HepG2 (cell line): ENCODE results near the gene ESRP2. TPM values are rescaled to one million over a fixed set of nuclear protein-coding genes. Genes with fewer than 3 reads are reported as not detected.

Source experiments
- ATAC-seq: fragments of 200-7000 bp; cut with Tn5 transposase; 3 replicates; pipeline ENCODE4 v1.9.1; 2020; ENCODE audit warnings: mild to moderate bottlenecking, moderate library complexity
- BruUV-seq: library from RNA; stranded (reverse); fragments of 400-500 nt; replicated peaks from 2 replicates; lab custom pipeline; 2021; lab: Mats Ljungman, UMichigan
- CTCF ChIA-PET: fragments of 300-600 bp; formaldehyde crosslinking; extraction: SDS; loops from one replicate; lab custom pipeline; 2021; ENCODE audit warnings: low total read pairs, inconsistent platforms, low intra/inter-chr PET ratio; lab: Yijun Ruan, JAX
- POLR2A ChIA-PET: fragments of 350-600 bp; sonication (Branson Sonifier 250); formaldehyde crosslinking; loops from one replicate; lab custom pipeline; 2020; ENCODE audit warnings: antibody characterized with exemption, inconsistent platforms; lab: Yijun Ruan, JAX
- DNase-seq: peaks from one replicate; pipeline ENCODE4 v3.0.0-alpha.2; 2015; ENCODE audit warnings: low spot score
- FAIRE-seq: peaks from 3 replicates; lab custom pipeline; 2011; peaks lifted over from hg19 to GRCh38; lab: Jason Lieb, UNC
- H2AFZ ChIP-seq: one replicate; pipeline ENCODE4 v1.6.1; 2011; ENCODE audit warnings: low read length, inconsistent platforms
- H3K27ac ChIP-seq: fragments of 300-600 bp; 3 replicates; pipeline ENCODE4 v1.8.0; 2011; ENCODE audit warnings: mixed run types, mild to moderate bottlenecking, mixed read lengths, low read length, inconsistent platforms; ENCODE audit not compliant: insufficient read depth; ENCODE audit errors: extremely low read length
- H3K27me3 ChIP-seq, 2 experiments: fragments of 200-600 bp in 1 of 2; 2 replicates in 1 of 2; 3 replicates in 1 of 2; pipeline versions ENCODE4 v1.6.0 to v1.8.0; 2011; ENCODE audit warnings: low read length in 2 of 2, mild to moderate bottlenecking in 2 of 2, moderate library complexity in 2 of 2, inconsistent platforms in 1 of 2; ENCODE audit not compliant: insufficient read depth in 2 of 2, control insufficient read depth in 1 of 2
- H3K36me3 ChIP-seq, 2 experiments: fragments of 200-600 bp in 1 of 2; replicated peaks in 1 of 2; 2 replicates in 1 of 2; 3 replicates in 1 of 2; pipeline versions ENCODE4 v1.5.1 to v1.8.0; 2011; ENCODE audit warnings: low read length in 2 of 2, inconsistent platforms in 1 of 2; ENCODE audit not compliant: insufficient read depth in 2 of 2, control insufficient read depth in 1 of 2
- H3K4me1 ChIP-seq: 2 replicates; pipeline ENCODE4 v1.5.1; 2012; ENCODE audit warnings: low read length, inconsistent platforms; ENCODE audit not compliant: insufficient read depth
- H3K4me2 ChIP-seq: 2 replicates; pipeline ENCODE4 v1.6.0; 2011; ENCODE audit warnings: low read depth, low read length, inconsistent platforms
- H3K4me3 ChIP-seq, 3 experiments: fragments of 200-600 bp in 1 of 3; sonication (generic), shearing (Covaris generic) in 1 of 3; replicated peaks in 1 of 3; 2 replicates each; pipeline ENCODE4 v1.5.1; 2011 to 2016; ENCODE audit warnings: low read length in 3 of 3, inconsistent platforms in 2 of 3, low read depth in 2 of 3, mild to moderate bottlenecking in 2 of 3, control low read depth in 1 of 3, mixed read lengths in 1 of 3; ENCODE audit not compliant: insufficient read depth in 1 of 3
- H3K79me2 ChIP-seq: one replicate; pipeline ENCODE4 v1.6.1; 2011; ENCODE audit warnings: low read length, inconsistent platforms; ENCODE audit not compliant: insufficient read depth
- H3K9ac ChIP-seq: 2 replicates; pipeline ENCODE4 v1.6.0; 2011; ENCODE audit warnings: mild to moderate bottlenecking, low read depth, low read length, inconsistent platforms; ENCODE audit not compliant: insufficient read depth
- H3K9me3 ChIP-seq: 2 replicates; pipeline ENCODE4 v1.5.1; 2012; ENCODE audit warnings: mild to moderate bottlenecking, low read length
- H4K20me1 ChIP-seq: 2 replicates; pipeline ENCODE4 v1.6.0; 2011; ENCODE audit warnings: inconsistent platforms, mild to moderate bottlenecking, low read length, moderate library complexity; ENCODE audit not compliant: insufficient read depth
- HIC2 ChIP-seq: sonication (generic); formaldehyde crosslinking; IDR thresholded peaks from 2 replicates; pipeline ENCODE4 v1.9.0; 2022; ENCODE audit warnings: low read depth, missing genetic modification reagents
- KIAA2018 ChIP-seq: sonication (generic); formaldehyde crosslinking; IDR thresholded peaks from 2 replicates; pipeline ENCODE4 v1.5.0; 2020; ENCODE audit warnings: mild to moderate bottlenecking, missing genetic modification reagents, borderline replicate concordance
- MLX ChIP-seq: IDR thresholded peaks from 2 replicates; pipeline ENCODE4 v1.6.1; 2016
- NFRKB ChIP-seq: fragments of 450-650 bp; IDR thresholded peaks from 2 replicates; pipeline ENCODE4 v1.6.1; 2017
- NFYC ChIP-seq: IDR thresholded peaks from 2 replicates; pipeline ENCODE4 v1.6.1; 2016; ENCODE audit warnings: missing genetic modification reagents, missing compliant biosample characterization
- PCBP1 ChIP-seq: fragments of 200-400 bp; formaldehyde crosslinking; IDR thresholded peaks from 2 replicates; pipeline ENCODE4 v1.6.1; 2017; ENCODE audit warnings: mild to moderate bottlenecking, low read depth, low read length, borderline replicate concordance
- PPARG ChIP-seq: conservative IDR thresholded peaks from 2 replicates; pipeline ENCODE4 v1.6.1; 2016; ENCODE audit warnings: missing biosample characterization, missing genetic modification reagents
- STAG1 ChIP-seq: sonication (generic); formaldehyde crosslinking; IDR thresholded peaks from 2 replicates; pipeline ENCODE4 v1.4.0; 2020; ENCODE audit warnings: missing genetic modification reagents
- TBP ChIP-seq: sonication (generic); formaldehyde crosslinking; IDR thresholded peaks from 2 replicates; pipeline ENCODE4 v1.5.0; 2020; ENCODE audit warnings: missing genetic modification reagents
- ZBTB7B ChIP-seq: sonication (generic); formaldehyde crosslinking; IDR thresholded peaks from 2 replicates; pipeline ENCODE4 v1.4.0; 2020; ENCODE audit warnings: missing genetic modification reagents
- ZNF121 ChIP-seq: sonication (generic); formaldehyde crosslinking; IDR thresholded peaks from 2 replicates; pipeline ENCODE4 v1.5.0; 2020; ENCODE audit warnings: mild to moderate bottlenecking, missing genetic modification reagents
- ZNF562 ChIP-seq: sonication (generic); formaldehyde crosslinking; IDR thresholded peaks from 2 replicates; pipeline ENCODE4 v1.8.0; 2022; ENCODE audit warnings: missing genetic modification reagents, borderline replicate concordance
- ZNF841 ChIP-seq: sonication (generic); formaldehyde crosslinking; IDR thresholded peaks from 2 replicates; pipeline ENCODE4 v1.8.1; 2023; ENCODE audit warnings: missing genetic modification reagents, borderline replicate concordance
- WGBS: methylation state at CpG from one replicate; pipeline ENCODE4 v1.1.6; 2017; ENCODE audit warnings: low lambda C conversion rate; 5-methylcytosine and 5-hydroxymethylcytosine counted together
- in situ Hi-C: cut with HindIII; loops from 2 replicates; pipeline ENCODE4 v1.10.0; 2017; ENCODE audit warnings: low pct_unique_long_range_greater_than_20kb; ENCODE audit not compliant: extremely low pct_ligation_motif_present
- intact Hi-C: fragments of 100-400 bp; cut with micrococcal nuclease; formaldehyde crosslinking; loops from one replicate; pipeline ENCODE4 v1.10.0; 2022; ENCODE audit not compliant: unreplicated experiment
- polyA plus RNA-seq, 8 experiments: library from polyadenylated mRNA; depleted of rRNA in 3 of 8; stranded (reverse) in 7 of 8; unstranded in 1 of 8; fragments of >200 nt; fragmentation: Illumina TruSeq in 4 of 8; extraction: Trizol in 4 of 8; gene quantifications; 2 replicates each; pipeline versions ENCODE4 v1.2.1 to v1.2.3, GENCODE V29; 2011 to 2016; ENCODE audit warnings: low read depth in 4 of 8, missing spikeins in 1 of 8, mixed read lengths in 1 of 8; ENCODE audit not compliant: insufficient read depth in 1 of 8
- total RNA-seq, 5 experiments: library from RNA; depleted of rRNA; stranded (reverse); fragments of >200 nt; fragmentation: Illumina TruSeq; extraction: Trizol; gene quantifications; 2 replicates each; pipeline ENCODE4 v1.2.3, GENCODE V29; 2016; ENCODE audit warnings: low read depth in 1 of 5

ESRP2 gene
- total and polyA plus RNA-seq, 2 of the 13 experiments (the other 11 are each of a cell fraction or from before 2014, with no cell fraction given), result 21.1 to 32.4 TPM

- no peaks in the 10 kb centered on the region for H4K20me1 ChIP-seq
- no peak overlapping the region for H2AFZ ChIP-seq
- CTCF ChIA-PET, result no interaction called here
- H3K79me2 ChIP-seq, result peaks cover 13% of the 10 kb centered on the region
- H3K4me2 ChIP-seq, result no peak overlapping the region
- H3K4me3 ChIP-seq, result no peak overlapping the region
- no peak overlapping the region for H3K27ac ChIP-seq
- in situ Hi-C loops, result no loop called here
- no peaks in the 10 kb centered on the region for H3K9me3 ChIP-seq
- peaks cover 9 to 33% of the 10 kb centered on the region in 2 experiments for H3K36me3 ChIP-seq
- H3K27me3 ChIP-seq, result no peaks in the 10 kb centered on the region
- ATAC-seq (no peak), DNase-seq (no peak), FAIRE-seq (no peak)
- BruUV-seq, result no TSS peak
- 94% methylated on average over 3 of the region's 3 CpGs for WGBS
- H3K9ac ChIP-seq, result no peak overlapping the region
- intact Hi-C loops, result no loop called here
- TF ChIP-seq NFRKB (no peak), ZNF841 (CRISPR knock-in tag) (no peak), STAG1 (no peak), ZBTB7B (CRISPR knock-in tag) (no peak), TBP (no peak), PCBP1 (no peak), KIAA2018 (CRISPR knock-in tag) (no peak), ZNF562 (CRISPR knock-in tag) (no peak), NFYC (CRISPR knock-in tag) (no peak), HIC2 (CRISPR knock-in tag) (no peak), ZNF121 (CRISPR knock-in tag) (no peak), MLX (CRISPR knock-in tag) (no peak), PPARG (no peak)
- TF ChIP-seq, all 625 proteins: peak for 0
- peaks cover 16% of the 10 kb centered on the region for H3K4me1 ChIP-seq
- POLR2A ChIA-PET, result no interaction called here
Observed at GRCh38 chr16:68216240-68216639, 19.7 kb downstream of the ESRP2 start.
